SK-N-SH (cell line): ENCODE results near the gene CCNL2. TPM values are rescaled to one million over a fixed set of nuclear protein-coding genes. Genes with fewer than 3 reads are reported as not detected.

ENCODE experiments used
- CTCF ChIA-PET: fragments of 300-600, 350-600 bp; formaldehyde crosslinking; extraction: SDS; loops from one replicate; lab custom pipeline; 2021; lab: Yijun Ruan, JAX
- POLR2A ChIA-PET: fragments of 350-600 bp; sonication (Branson Sonifier 250); formaldehyde crosslinking; extraction: SDS; loops from one replicate; lab custom pipeline; 2020; ENCODE audit warnings: antibody characterized with exemption, inconsistent platforms; lab: Yijun Ruan, JAX
- DNase-seq: peaks from one replicate; pipeline ENCODE4 v3.0.0; 2012
- H2AFZ ChIP-seq: fragments of 200-600 bp; sonication (generic); 2 replicates; pipeline ENCODE4 v1.8.1; 2016; ENCODE audit warnings: antibody characterized with exemption, mild to moderate bottlenecking, low read depth
- H3F3A ChIP-seq: fragments of 200-600 bp; sonication (generic); replicated peaks from 2 replicates; pipeline ENCODE3; 2016; ENCODE audit warnings: antibody characterized with exemption, mild to moderate bottlenecking; ENCODE audit not compliant: insufficient read depth
- H3K27ac ChIP-seq, 2 experiments: fragments of 200-500 bp in 1 of 2; fragments of 200-600 bp in 1 of 2; sonication (Bioruptor generic) in 1 of 2; sonication (generic), shearing (Covaris generic) in 1 of 2; 2 replicates each; pipeline versions ENCODE4 v1.5.1 to v1.6.1; 2014 to 2016; ENCODE audit warnings: low read depth in 2 of 2, inconsistent platforms in 1 of 2, low read length in 1 of 2, mild to moderate bottlenecking in 1 of 2, mixed read lengths in 1 of 2
- H3K27me3 ChIP-seq: fragments of 200-600 bp; sonication (generic), shearing (Covaris generic); 2 replicates; pipeline ENCODE4 v1.6.1; 2016; ENCODE audit warnings: mixed run types; ENCODE audit not compliant: insufficient read depth
- H3K36me3 ChIP-seq, 2 experiments: fragments of 200-500 bp in 1 of 2; fragments of 200-600 bp in 1 of 2; sonication (Bioruptor generic) in 1 of 2; sonication (generic) in 1 of 2; replicated peaks in 1 of 2; 2 replicates each; pipeline versions ENCODE3 to v1.5.1; 2014 to 2016; ENCODE audit warnings: low read length in 1 of 2, mild to moderate bottlenecking in 1 of 2; ENCODE audit not compliant: insufficient read depth in 2 of 2, control insufficient read depth in 1 of 2
- H3K4me1 ChIP-seq, 2 experiments: fragments of 200-500 bp in 1 of 2; fragments of 200-600 bp in 1 of 2; sonication (Bioruptor generic) in 1 of 2; sonication (generic), shearing (Covaris generic) in 1 of 2; 2 replicates each; pipeline versions ENCODE4 v1.5.1 to v1.6.1; 2014 to 2016; ENCODE audit warnings: low read depth in 1 of 2, low read length in 1 of 2, mixed run types in 1 of 2; ENCODE audit not compliant: insufficient read depth in 2 of 2, control insufficient read depth in 1 of 2
- H3K4me2 ChIP-seq: fragments of 200-600 bp; sonication (generic), shearing (Covaris generic); 2 replicates; pipeline ENCODE4 v1.6.1; 2017; ENCODE audit warnings: mixed run types
- H3K4me3 ChIP-seq, 2 experiments: fragments of 200-500 bp in 1 of 2; fragments of 200-600 bp in 1 of 2; sonication (Bioruptor generic) in 1 of 2; sonication (generic), shearing (Covaris generic) in 1 of 2; 2 replicates each; pipeline versions ENCODE4 v1.5.1 to v1.8.1; 2014 to 2016; ENCODE audit warnings: low read depth in 2 of 2, inconsistent platforms in 1 of 2, low read length in 1 of 2, mild to moderate bottlenecking in 1 of 2, mixed read lengths in 1 of 2, moderate library complexity in 1 of 2
- H3K79me2 ChIP-seq: fragments of 200-600 bp; sonication (generic); 2 replicates; pipeline ENCODE4 v1.8.1; 2017; ENCODE audit warnings: mild to moderate bottlenecking; ENCODE audit not compliant: insufficient read depth
- H3K9ac ChIP-seq: fragments of 200-600 bp; sonication (generic); 2 replicates; pipeline ENCODE4 v1.6.1; 2017; ENCODE audit warnings: mixed run types
- H3K9me2 ChIP-seq: fragments of 200-600 bp; sonication (generic); 2 replicates; pipeline ENCODE4 v1.6.1; 2017; ENCODE audit warnings: mixed run types
- H3K9me3 ChIP-seq: fragments of 200-600 bp; sonication (generic); 2 replicates; pipeline ENCODE4 v1.6.1; 2017; ENCODE audit warnings: mixed run types, mild to moderate bottlenecking, moderate library complexity
- H4K20me1 ChIP-seq: fragments of 200-600 bp; sonication (generic); 2 replicates; pipeline ENCODE4 v1.6.1; 2017; ENCODE audit warnings: mild to moderate bottlenecking, mixed run types; ENCODE audit not compliant: insufficient read depth
- CTCF ChIP-seq: fragments of 200-600 bp; sonication (generic); IDR thresholded peaks from 2 replicates; pipeline ENCODE4 v1.6.1; 2017; ENCODE audit warnings: antibody characterized with exemption, mild to moderate bottlenecking, moderate library complexity
- ELF1 ChIP-seq: IDR thresholded peaks from 2 replicates; pipeline ENCODE4 v1.4.0; 2012
- FOXJ3 ChIP-seq: sonication (generic); formaldehyde crosslinking; IDR thresholded peaks from 2 replicates; pipeline ENCODE4 v1.5.1; 2020; ENCODE audit warnings: mild to moderate bottlenecking, missing genetic modification reagents
- FOXM1 ChIP-seq: IDR thresholded peaks from 2 replicates; pipeline ENCODE4 v1.4.0; 2012; ENCODE audit warnings: low read depth, mild to moderate bottlenecking
- GABPA ChIP-seq: IDR thresholded peaks from 2 replicates; pipeline ENCODE4 v1.4.0; 2012; ENCODE audit warnings: low read depth, mild to moderate bottlenecking
- GATA2 ChIP-seq: sonication (generic); formaldehyde crosslinking; IDR thresholded peaks from 2 replicates; pipeline ENCODE4 v1.5.0; 2020; ENCODE audit warnings: mild to moderate bottlenecking, missing genetic modification reagents
- IRF3 ChIP-seq: fragments of 150-350 bp; IDR thresholded peaks from 2 replicates; pipeline ENCODE4 v1.6.1; 2016; ENCODE audit warnings: mild to moderate bottlenecking, low read depth, low read length
- JUND ChIP-seq: IDR thresholded peaks from 2 replicates; pipeline ENCODE4 v1.4.0; 2012
- MAX ChIP-seq: IDR thresholded peaks from 2 replicates; pipeline ENCODE4 v1.4.0; 2012; ENCODE audit warnings: low read depth
- MEF2A ChIP-seq: IDR thresholded peaks from 2 replicates; pipeline ENCODE4 v1.4.0; 2012; ENCODE audit warnings: low read depth, borderline replicate concordance
- MXI1 ChIP-seq: IDR thresholded peaks from 2 replicates; pipeline ENCODE4 v1.6.1; 2012; ENCODE audit warnings: mild to moderate bottlenecking, low read depth, low read length, improper control_type of control experiment
- PBX3 ChIP-seq: IDR thresholded peaks from 2 replicates; pipeline ENCODE4; 2012
- POLR2AphosphoS5 ChIP-seq: IDR thresholded peaks from 2 replicates; pipeline ENCODE4 v1.6.1; 2012; ENCODE audit warnings: low read depth, low read length
- RAD21 ChIP-seq: IDR thresholded peaks from 2 replicates; pipeline ENCODE4 v1.6.1; 2012; ENCODE audit warnings: mild to moderate bottlenecking, low read length
- SMC3 ChIP-seq: IDR thresholded peaks from 2 replicates; pipeline ENCODE4 v1.6.1; 2012; ENCODE audit warnings: low read depth, low read length, improper control_type of control experiment
- TCF12 ChIP-seq: IDR thresholded peaks from 2 replicates; pipeline ENCODE4 v1.4.0; 2012
- TEAD4 ChIP-seq: IDR thresholded peaks from 2 replicates; pipeline ENCODE4 v1.4.0; 2012; ENCODE audit warnings: mild to moderate bottlenecking, borderline replicate concordance; ENCODE audit not compliant: insufficient read depth
- USF1 ChIP-seq: IDR thresholded peaks from 2 replicates; pipeline ENCODE4 v1.4.0; 2012; ENCODE audit warnings: low read depth, borderline replicate concordance
- USF2 ChIP-seq: fragments of 150-350 bp; IDR thresholded peaks from 2 replicates; pipeline ENCODE4 v1.6.1; 2017; ENCODE audit warnings: antibody characterized with exemption, low read length, low read depth, borderline replicate concordance
- WGBS: methylation state at CpG from one replicate; pipeline ENCODE4 v1.1.6; 2017; ENCODE audit warnings: low lambda C conversion rate; 5-methylcytosine and 5-hydroxymethylcytosine counted together
- polyA plus RNA-seq, 3 experiments: library from polyadenylated mRNA; depleted of rRNA; stranded (reverse); fragments of >200 nt; gene quantifications; 2 replicates each; pipeline ENCODE4 v1.2.3, GENCODE V29; 2012

Gene CCNL2
- polyA plus RNA-seq, 1 of the 3 experiments (the other 2 are of a cell fraction): 362 TPM

- Histone ChIP-seq H3K4me3 (peak overlapping the region; percentile 48; a peak in 2 of 4 replicates), H3K4me2 (no peak overlapping the region; the same call in 1 of the 2 replicates)
- peak; percentile 89 for DNase-seq
Measured at GRCh38 chr1:1427106-1427819, 28.1 kb upstream of the CCNL2 start.

More at GRCh38 chr1:1427106-1427819, 28.1 kb upstream of the CCNL2 start:
- Histone ChIP-seq H4K20me1 (no peaks in the 10 kb centered on the region), H3K79me2 (no peaks in the 10 kb centered on the region), H3K9me2 (no peaks in the 10 kb centered on the region), H3K27me3 (no peaks in the 10 kb centered on the region), H3K36me3 (no peaks in the 10 kb centered on the region), H3K9ac (peak overlapping the region; percentile 31; the same call in 1 of the 2 replicates), H2AFZ (no peak overlapping the region), H3F3A (peaks cover 3% of the 10 kb centered on the region), H3K4me1 (peaks cover 0 to 12% of the 10 kb centered on the region in 2 experiments; a peak in 2 of 4 replicates), H3K27ac (peak overlapping the region in 1 of 2 experiments; percentile 23; a peak in 1 of 4 replicates), H3K9me3 (no peaks in the 10 kb centered on the region)
- TF ChIP-seq PBX3 (no peak), USF2 (no peak), MXI1 (no peak), GATA2 (no peak), RAD21 (no peak), USF1 (no peak), FOXJ3 (CRISPR knock-in tag) (no peak), GABPA (no peak), MAX (no peak), TCF12 (no peak), MEF2A (no peak), JUND (no peak), SMC3 (no peak), FOXM1 (no peak), CTCF (no peak), IRF3 (no peak), POLR2AphosphoS5 (no peak), TEAD4 (no peak), ELF1 (no peak)
- CTCF ChIA-PET: no interaction called here
- POLR2A ChIA-PET: no interaction called here
- WGBS: 37% methylated on average over 47 of the region's 66 CpGs
